ENCODE data around the gene SLC6A3. TPM values are rescaled to one million over a fixed set of nuclear protein-coding genes. Genes with fewer than 3 reads are reported as not detected.

SLC6A3 gene
- total RNA-seq, 1 donor from 2014 or later = not detected

DNA sequence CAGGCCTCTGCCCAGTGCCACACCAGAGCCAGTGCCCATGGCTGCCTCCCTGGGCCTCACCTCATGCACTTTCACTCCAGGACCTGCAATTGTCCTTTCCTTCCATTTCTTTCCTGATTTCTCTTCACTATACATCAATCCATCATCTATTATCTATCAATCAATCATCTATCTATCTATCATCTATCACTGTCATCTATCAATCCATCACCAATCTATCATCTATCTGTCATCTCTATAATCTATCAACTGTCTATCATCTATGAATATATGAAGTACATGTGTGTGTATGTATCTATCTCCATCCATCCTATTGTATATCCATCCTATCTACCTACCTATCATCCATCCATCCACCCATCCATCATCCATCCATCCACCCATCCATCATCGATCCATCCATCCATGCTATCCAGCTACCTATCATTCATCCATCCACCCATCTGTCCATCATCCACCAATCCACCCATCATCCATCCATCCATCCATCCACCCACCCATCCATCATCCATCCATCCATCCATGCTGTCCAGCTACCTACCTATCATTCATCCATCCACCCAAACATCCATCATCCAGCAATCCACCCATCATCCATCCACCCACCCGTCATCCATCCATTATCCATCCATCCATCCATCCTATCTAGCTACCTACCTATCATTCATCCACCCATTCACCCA is 26.9 kb downstream of the SLC6A3 start:
- TF ChIP-seq, protein P1, sequence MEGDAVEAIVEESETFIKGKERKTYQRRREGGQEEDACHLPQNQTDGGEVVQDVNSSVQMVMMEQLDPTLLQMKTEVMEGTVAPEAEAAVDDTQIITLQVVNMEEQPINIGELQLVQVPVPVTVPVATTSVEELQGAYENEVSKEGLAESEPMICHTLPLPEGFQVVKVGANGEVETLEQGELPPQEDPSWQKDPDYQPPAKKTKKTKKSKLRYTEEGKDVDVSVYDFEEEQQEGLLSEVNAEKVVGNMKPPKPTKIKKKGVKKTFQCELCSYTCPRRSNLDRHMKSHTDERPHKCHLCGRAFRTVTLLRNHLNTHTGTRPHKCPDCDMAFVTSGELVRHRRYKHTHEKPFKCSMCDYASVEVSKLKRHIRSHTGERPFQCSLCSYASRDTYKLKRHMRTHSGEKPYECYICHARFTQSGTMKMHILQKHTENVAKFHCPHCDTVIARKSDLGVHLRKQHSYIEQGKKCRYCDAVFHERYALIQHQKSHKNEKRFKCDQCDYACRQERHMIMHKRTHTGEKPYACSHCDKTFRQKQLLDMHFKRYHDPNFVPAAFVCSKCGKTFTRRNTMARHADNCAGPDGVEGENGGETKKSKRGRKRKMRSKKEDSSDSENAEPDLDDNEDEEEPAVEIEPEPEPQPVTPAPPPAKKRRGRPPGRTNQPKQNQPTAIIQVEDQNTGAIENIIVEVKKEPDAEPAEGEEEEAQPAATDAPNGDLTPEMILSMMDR (IDR thresholded peaks at IDR 0.05; ENCODE audit: unreplicated experiment) = no peak
- Mint-ChIP-seq H3K9me3 (ENCODE audit: low read depth) (no peaks in the 10 kb centered on the region), H3K4me1 (ENCODE audit: low read depth) (no peaks in the 10 kb centered on the region), H3K36me3 (ENCODE audit: insufficient read depth) (no peaks in the 10 kb centered on the region), H3K27ac (no peak overlapping the region), H3K27me3 (peaks cover 33% of the 10 kb centered on the region), H3K4me3 (ENCODE audit: low read depth) (no peak overlapping the region)
- DNase-seq (ENCODE audit: low spot score, unreplicated experiment) = no peak

- TF ChIP-seq, protein P1 (IDR thresholded peaks at IDR 0.05; ENCODE audit: unreplicated experiment) = no peak
Observed at GRCh38 chr5:1417586-1418225, 27.5 kb downstream of the SLC6A3 start.

GRCh38 chr5:1416856-1417469 is 28.3 kb downstream of the SLC6A3 start:
- TF ChIP-seq, protein P1 (IDR thresholded peaks at IDR 0.05; ENCODE audit: unreplicated experiment) = no peak
- DNase-seq (ENCODE audit: low spot score, unreplicated experiment) = no peak
- no peaks in the 10 kb centered on the region for H3K4me1 Mint-ChIP-seq (ENCODE audit: low read depth)
- no peaks in the 10 kb centered on the region for H3K9me3 Mint-ChIP-seq (ENCODE audit: low read depth)
- H3K27ac Mint-ChIP-seq = no peak overlapping the region
- H3K4me3 Mint-ChIP-seq (ENCODE audit: low read depth) = no peak overlapping the region
- peaks cover 41% of the 10 kb centered on the region for H3K27me3 Mint-ChIP-seq
- no peaks in the 10 kb centered on the region for H3K36me3 Mint-ChIP-seq (ENCODE audit: insufficient read depth)

More at GRCh38 chr5:1417586-1418225, 27.5 kb downstream of the SLC6A3 start:
- Mint-ChIP-seq H3K4me3 (ENCODE audit: low read depth) (no peak overlapping the region), H3K27me3 (peaks cover 38% of the 10 kb centered on the region), H3K4me1 (ENCODE audit: low read depth) (no peaks in the 10 kb centered on the region), H3K36me3 (ENCODE audit: insufficient read depth) (no peaks in the 10 kb centered on the region), H3K27ac (no peak overlapping the region), H3K9me3 (ENCODE audit: low read depth) (no peaks in the 10 kb centered on the region)
- DNase-seq (ENCODE audit: low spot score, unreplicated experiment) = no peak

GRCh38 chr5:1415626-1416360 is 29.4 kb downstream of the SLC6A3 start:
- DNase-seq (ENCODE audit: low spot score, unreplicated experiment) = no peak
- no peaks in the 10 kb centered on the region for H3K36me3 Mint-ChIP-seq (ENCODE audit: insufficient read depth)
- H3K27me3 Mint-ChIP-seq = peaks cover 41% of the 10 kb centered on the region
- no peak overlapping the region for H3K27ac Mint-ChIP-seq
- no peaks in the 10 kb centered on the region for H3K9me3 Mint-ChIP-seq (ENCODE audit: low read depth)
- H3K4me1 Mint-ChIP-seq (ENCODE audit: low read depth) = no peaks in the 10 kb centered on the region
- H3K4me3 Mint-ChIP-seq (ENCODE audit: low read depth) = no peak overlapping the region
- TF ChIP-seq, protein P1 (IDR thresholded peaks at IDR 0.05; ENCODE audit: unreplicated experiment) = no peak

GRCh38 chr5:1415059-1415425 is 30.2 kb downstream of the SLC6A3 start:
- H3K36me3 Mint-ChIP-seq (ENCODE audit: insufficient read depth) = no peaks in the 10 kb centered on the region
- TF ChIP-seq, protein P1 (IDR thresholded peaks at IDR 0.05; ENCODE audit: unreplicated experiment) = no peak
- no peak overlapping the region for H3K4me3 Mint-ChIP-seq (ENCODE audit: low read depth)
- peaks cover 34% of the 10 kb centered on the region for H3K27me3 Mint-ChIP-seq
- DNase-seq (ENCODE audit: low spot score, unreplicated experiment) = no peak
- no peaks in the 10 kb centered on the region for H3K4me1 Mint-ChIP-seq (ENCODE audit: low read depth)
- no peak overlapping the region for H3K27ac Mint-ChIP-seq
- H3K9me3 Mint-ChIP-seq (ENCODE audit: low read depth) = no peaks in the 10 kb centered on the region

All from progenitor cell of endocrine pancreas (in vitro differentiated cells).